Skeletal muscle tissue (tissue), 4 donors: ENCODE results near the gene RPH3AL. TPM values are rescaled to one million over a fixed set of nuclear protein-coding genes. Genes with fewer than 3 reads are reported as not detected.
A peak's percentile ranks its signal among the peaks of the same experiment; 100 is the strongest.

Experiments used
- H3K27ac ChIP-seq: one replicate; pipeline ENCODE4 v1.7.0; 2013; ENCODE audit warnings: mild to moderate bottlenecking, low read depth, low read length, inconsistent platforms
- H3K27me3 ChIP-seq, 3 donors: one replicate each; pipeline ENCODE4 v1.7.0; 2013; ENCODE audit warnings: low read length in 3 of 3; ENCODE audit not compliant: control insufficient read depth in 3 of 3, insufficient read depth in 3 of 3
- H3K36me3 ChIP-seq, 3 donors: one replicate each; pipeline ENCODE4 v1.7.0; 2013; ENCODE audit warnings: low read length in 3 of 3; ENCODE audit not compliant: control insufficient read depth in 3 of 3, insufficient read depth in 3 of 3
- H3K4me1 ChIP-seq, 3 donors: one replicate each; pipeline ENCODE4 v1.7.0; 2013; ENCODE audit warnings: low read length in 3 of 3, mild to moderate bottlenecking in 3 of 3; ENCODE audit not compliant: control insufficient read depth in 3 of 3, insufficient read depth in 3 of 3
- H3K4me3 ChIP-seq, 3 donors: one replicate each; pipeline ENCODE4 v1.7.0; 2013; ENCODE audit warnings: low read length in 3 of 3
- H3K9ac ChIP-seq, 3 donors: one replicate each; pipeline ENCODE4 v1.7.0; 2013; ENCODE audit warnings: low read length in 3 of 3, mild to moderate bottlenecking in 3 of 3, moderate library complexity in 2 of 3, low read depth in 1 of 3
- H3K9me3 ChIP-seq, 3 donors: one replicate each; pipeline ENCODE4 v1.7.0; 2013; ENCODE audit warnings: low read length in 3 of 3; ENCODE audit not compliant: control insufficient read depth in 3 of 3
- total RNA-seq: library from RNA; depleted of rRNA; stranded (reverse); fragments of >200 nt; gene quantifications from one replicate; pipeline ENCODE4 v1.2.3, GENCODE V29; 2014
- donor health status: Osteomylitis.

RPH3AL gene
- total RNA-seq, 1 donor from 2014 or later = 1.6 TPM

GRCh38 chr17:311119-311782, 41.4 kb downstream of the RPH3AL start:
- Histone ChIP-seq H3K9me3 (no peaks in the 10 kb centered on the region), H3K9ac (no peak overlapping the region), H3K36me3 (peaks cover 0 to 4% (median 3%) of the 10 kb centered on the region in 3 donors), H3K27ac (no peak overlapping the region), H3K27me3 (no peaks in the 10 kb centered on the region), H3K4me1 (peaks cover 4 to 14% (median 6%) of the 10 kb centered on the region in 3 donors), H3K4me3 (no peak overlapping the region)

GRCh38 chr17:310111-311010, 42.2 kb downstream of the RPH3AL start:
- Histone ChIP-seq H3K27me3 (no peaks in the 10 kb centered on the region), H3K4me1 (peaks cover 4 to 14% (median 7%) of the 10 kb centered on the region in 3 donors), H3K27ac (no peak overlapping the region), H3K9me3 (no peaks in the 10 kb centered on the region), H3K9ac (no peak overlapping the region), H3K4me3 (no peak overlapping the region), H3K36me3 (peaks cover 0 to 4% (median 3%) of the 10 kb centered on the region in 3 donors)

- Histone ChIP-seq H3K36me3 (peaks cover 0 to 2% (median under 1%) of the 10 kb centered on the region in 3 donors), H3K4me1 (peaks cover 4 to 14% (median 11%) of the 10 kb centered on the region in 3 donors), H3K27ac (no peak overlapping the region), H3K4me3 (no peak overlapping the region), H3K9ac (no peak overlapping the region), H3K9me3 (no peaks in the 10 kb centered on the region), H3K27me3 (no peaks in the 10 kb centered on the region)
Measured at GRCh38 chr17:309361-309888, 43.2 kb downstream of the RPH3AL start.

GRCh38 chr17:307741-308507, 44.7 kb downstream of the RPH3AL start:
- H3K9ac ChIP-seq = no peak overlapping the region
- H3K4me1 ChIP-seq = peaks cover 4 to 15% (median 14%) of the 10 kb centered on the region in 3 donors
- peak overlapping the region; percentile 40 for H3K27ac ChIP-seq
- no peak overlapping the region for H3K4me3 ChIP-seq
- no peaks in the 10 kb centered on the region for H3K9me3 ChIP-seq
- H3K36me3 ChIP-seq = peaks cover 0 to 1% (median 0%) of the 10 kb centered on the region in 3 donors
- H3K27me3 ChIP-seq = no peaks in the 10 kb centered on the region

DNA sequence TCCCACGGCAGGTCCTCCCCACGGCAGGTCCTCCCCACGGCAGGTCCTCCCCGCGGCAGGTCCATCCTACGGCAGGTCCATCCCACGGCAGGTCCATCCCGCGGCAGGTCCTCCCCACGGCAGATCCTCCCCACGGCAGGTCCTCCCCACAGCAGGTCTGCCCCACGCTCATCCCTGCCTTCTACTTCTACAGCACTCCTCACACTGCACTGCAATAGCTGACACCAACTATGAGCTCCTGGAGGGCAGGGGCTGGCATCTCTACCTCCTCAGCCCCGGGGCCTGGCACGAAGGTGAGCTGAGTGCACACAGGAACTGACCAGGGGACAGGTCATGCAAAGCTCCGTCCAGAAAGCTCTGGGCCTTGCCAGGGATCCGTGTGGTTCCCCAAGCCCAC, 45.3 kb downstream of the RPH3AL start:
- H3K4me3 ChIP-seq = no peak overlapping the region
- no peaks in the 10 kb centered on the region for H3K9me3 ChIP-seq
- H3K4me1 ChIP-seq = peaks cover 10 to 20% (median 16%) of the 10 kb centered on the region in 3 donors
- H3K27me3 ChIP-seq = no peaks in the 10 kb centered on the region
- peak overlapping the region in 1 of 3 donors; percentile 23 for H3K9ac ChIP-seq
- H3K36me3 ChIP-seq = no peaks in the 10 kb centered on the region
- peak overlapping the region; percentile 40 for H3K27ac ChIP-seq

DNA sequence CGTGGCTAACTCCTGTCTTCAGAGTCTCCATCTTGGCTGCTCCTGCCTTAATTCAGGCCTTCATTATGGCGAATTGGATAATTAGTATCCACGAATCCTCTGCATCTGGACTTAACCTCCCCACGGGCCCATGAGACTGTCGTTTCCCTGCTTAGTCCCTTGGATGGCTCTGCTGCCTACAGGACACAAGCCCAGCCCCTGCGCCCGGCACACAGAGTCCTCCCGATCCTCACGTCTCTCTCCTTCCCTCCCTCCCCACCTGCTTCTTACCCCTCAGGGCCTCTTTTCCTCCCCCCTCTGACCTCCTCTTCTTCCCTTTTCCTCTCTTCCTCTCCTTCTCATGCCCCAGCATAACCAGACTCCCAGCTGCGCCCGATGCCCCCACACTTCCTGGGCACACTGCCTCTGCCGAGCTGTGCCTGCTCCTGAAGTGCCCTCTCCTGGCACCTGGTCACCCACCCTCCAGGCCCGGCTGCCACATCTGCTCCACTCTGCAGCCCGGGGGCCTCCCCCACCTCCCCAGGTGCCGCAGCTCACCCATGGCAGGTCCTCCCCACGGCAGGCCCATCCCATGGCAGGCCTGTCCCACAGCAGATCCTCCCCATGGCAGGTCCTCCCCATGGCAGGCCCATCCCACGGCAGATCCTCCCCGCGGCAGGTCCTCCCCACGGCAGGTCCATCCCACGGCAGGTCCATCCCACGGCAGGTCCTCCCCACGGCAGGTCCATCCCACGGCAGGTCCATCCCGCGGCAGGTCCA, 45.9 kb downstream of the RPH3AL start:
- Histone ChIP-seq H3K36me3 (no peaks in the 10 kb centered on the region), H3K4me1 (peaks cover 15 to 26% (median 21%) of the 10 kb centered on the region in 3 donors), H3K9ac (no peak overlapping the region), H3K27ac (no peak overlapping the region), H3K9me3 (no peaks in the 10 kb centered on the region), H3K4me3 (no peak overlapping the region), H3K27me3 (no peaks in the 10 kb centered on the region)

DNA sequence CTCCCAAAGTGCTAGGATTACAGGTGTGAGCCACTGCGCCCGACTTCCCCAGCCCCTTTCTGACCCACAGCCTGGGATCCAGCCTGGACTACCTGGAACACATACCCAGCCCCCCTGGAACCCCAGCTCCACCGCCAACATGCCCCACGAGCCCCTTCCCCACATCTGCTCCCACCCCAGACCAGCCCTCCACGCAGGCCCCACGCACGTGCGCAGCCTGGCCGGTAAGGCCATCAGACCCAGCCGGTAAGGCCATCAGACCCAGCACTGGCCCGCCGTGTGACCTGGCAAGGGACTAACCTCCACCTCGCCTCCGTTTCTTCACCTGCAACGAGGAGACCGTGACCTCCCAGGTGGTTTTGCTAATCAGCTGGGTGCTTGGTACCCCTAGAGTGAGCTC, 46.5 kb downstream of the RPH3AL start:
- Histone ChIP-seq H3K27me3 (no peaks in the 10 kb centered on the region), H3K9ac (no peak overlapping the region), H3K27ac (no peak overlapping the region), H3K4me3 (no peak overlapping the region), H3K36me3 (no peaks in the 10 kb centered on the region), H3K4me1 (peaks cover 18 to 29% (median 24%) of the 10 kb centered on the region in 3 donors), H3K9me3 (no peaks in the 10 kb centered on the region)

GRCh38 chr17:305090-305976, 47.3 kb downstream of the RPH3AL start:
- Histone ChIP-seq H3K4me3 (no peak overlapping the region), H3K27me3 (no peaks in the 10 kb centered on the region), H3K27ac (no peak overlapping the region), H3K9me3 (no peaks in the 10 kb centered on the region), H3K9ac (no peak overlapping the region), H3K4me1 (peaks cover 18 to 29% (median 24%) of the 10 kb centered on the region in 3 donors), H3K36me3 (no peaks in the 10 kb centered on the region)
